SJCRH30 (cell line): ENCODE data around the gene RAI14. TPM values are rescaled to one million over a fixed set of nuclear protein-coding genes. Genes with fewer than 3 reads are reported as not detected.
A peak's percentile ranks its signal among the peaks of the same experiment; 100 is the strongest.
"Not testable (repeated sequence)": the region's sequence is repeated elsewhere in the genome, so short reads cannot be mapped to it uniquely, and the experiment has no call there.

Experiments used
- DNase-seq, 2 experiments: peaks; one replicate each; pipeline ENCODE4 v3.0.0-alpha.2; 2015 to 2020
- H3K27ac ChIP-seq: fragments of 250-450 bp; sonication (Bioruptor Pico); 2 replicates; pipeline ENCODE4 v1.5.1; 2020; ENCODE audit warnings: mild to moderate bottlenecking, moderate library complexity
- H3K27me3 ChIP-seq: fragments of 250-450 bp; sonication (Bioruptor Pico); 2 replicates; pipeline ENCODE4 v1.5.1; 2020; ENCODE audit warnings: mild to moderate bottlenecking, moderate library complexity
- H3K36me3 ChIP-seq: fragments of 250-450 bp; sonication (Bioruptor Pico); 2 replicates; pipeline ENCODE4 v1.5.1; 2020; ENCODE audit warnings: mild to moderate bottlenecking, moderate library complexity
- H3K4me1 ChIP-seq: fragments of 250-450 bp; sonication (Bioruptor Pico); 2 replicates; pipeline ENCODE4 v1.5.1; 2020; ENCODE audit warnings: mild to moderate bottlenecking, moderate library complexity
- H3K4me3 ChIP-seq: fragments of 250-450 bp; sonication (Bioruptor Pico); 2 replicates; pipeline ENCODE4 v1.5.1; 2020; ENCODE audit warnings: mild to moderate bottlenecking, moderate library complexity
- H3K9me3 ChIP-seq: fragments of 250-450 bp; sonication (Bioruptor Pico); replicated peaks from 2 replicates; pipeline ENCODE4 v1.5.1; 2020; ENCODE audit warnings: mild to moderate bottlenecking, moderate library complexity
- total RNA-seq: library from RNA; depleted of rRNA; stranded (reverse); fragments of >200 nt; shearing (Covaris generic); gene quantifications from 2 replicates; pipeline ENCODE4 v1.2.3, GENCODE V29; 2014

Gene RAI14
- total RNA-seq, 1 experiment from 2014 or later: 74.4 TPM

DNA sequence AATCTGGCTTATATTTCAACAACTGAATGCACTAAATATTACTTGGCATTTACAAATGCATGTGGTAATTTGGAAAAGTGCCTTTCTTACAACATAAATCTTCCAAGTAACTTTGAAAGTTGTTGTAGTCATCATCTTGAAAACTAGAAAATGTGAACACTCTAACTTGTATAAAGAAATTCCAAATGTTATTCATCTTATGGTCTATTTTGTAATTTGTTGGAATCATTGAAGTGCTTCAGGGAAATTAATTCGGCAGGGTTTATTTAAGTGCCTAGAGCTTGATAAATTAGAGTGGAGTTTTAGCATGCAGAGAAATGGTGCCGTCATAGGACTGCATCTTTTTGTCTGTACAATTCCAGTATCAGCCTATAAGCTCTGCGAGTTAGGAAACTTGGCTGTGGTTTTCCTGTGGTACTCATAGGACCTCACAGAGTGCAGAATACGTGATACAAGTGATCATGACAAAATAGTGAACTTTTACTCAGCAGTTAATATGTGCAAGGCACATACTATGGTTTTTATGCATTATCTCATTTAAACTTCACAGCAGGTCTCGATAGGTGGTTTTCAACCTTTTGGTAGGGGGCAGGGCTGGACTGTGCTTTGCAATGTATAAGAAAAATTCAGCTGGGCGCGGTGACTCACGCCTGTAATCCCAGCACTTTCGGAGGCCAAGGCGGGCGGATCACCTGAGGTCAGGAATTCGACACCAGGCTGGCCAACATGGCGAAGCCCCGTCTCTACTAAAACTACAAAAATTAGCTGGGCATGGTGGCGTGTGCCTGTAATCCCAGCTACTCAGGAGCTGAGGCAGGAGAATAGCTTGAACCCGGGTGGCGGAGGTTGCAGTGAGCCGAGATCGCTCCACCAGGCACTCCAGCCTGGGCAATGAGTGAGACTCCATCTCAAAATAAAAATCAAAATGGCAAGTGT is 79.6 kb downstream of the RAI14 start:
- Histone ChIP-seq H3K4me1 (0 out of 2 replicates have a peak, but pooled peaks cover 6% of the 10 kb centered on the region), H3K27me3 (no peaks in the 10 kb centered on the region), H3K9me3 (0 out of 2 replicates have a peak, but pooled peaks cover 4% of the 10 kb centered on the region), H3K4me3 (no peak overlapping the region), H3K27ac (no peak overlapping the region), H3K36me3 (peaks cover 16% of the 10 kb centered on the region; the same call in 1 of the 2 replicates)
- no peak for DNase-seq

DNA sequence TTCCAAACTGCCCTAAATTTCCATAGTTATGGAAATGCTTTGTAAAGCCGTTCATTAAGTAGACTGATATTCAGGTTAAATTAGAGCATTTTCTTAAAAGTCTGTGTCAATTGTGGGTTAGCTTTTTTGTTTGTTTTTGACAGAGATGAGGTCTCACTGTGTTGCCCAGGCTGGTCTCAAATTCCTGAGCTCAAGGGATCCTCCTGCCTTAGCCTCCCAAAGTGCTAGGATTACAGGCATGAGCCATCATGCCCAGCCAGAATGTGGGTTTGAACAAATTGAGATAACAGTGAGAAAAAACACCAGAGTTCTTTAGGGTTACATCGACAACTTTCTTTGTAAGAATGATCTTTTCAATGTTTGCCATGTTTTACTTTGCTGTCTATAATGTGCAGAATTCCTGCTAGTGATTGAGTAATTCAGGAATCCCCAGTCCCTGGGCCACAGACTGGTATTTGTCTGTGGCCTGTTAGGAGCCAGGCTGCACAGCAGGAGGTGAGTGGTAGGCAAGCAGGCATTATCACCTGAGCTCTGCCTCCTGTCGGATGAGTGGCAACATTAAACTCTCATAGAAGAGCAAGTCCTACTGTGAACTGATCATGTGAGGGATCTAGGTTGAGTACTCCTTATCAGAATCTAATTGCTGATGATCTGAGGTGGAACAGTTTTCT is 80.5 kb downstream of the RAI14 start:
- H3K9me3 ChIP-seq: 0 out of 2 replicates have a peak, but pooled peaks cover 4% of the 10 kb centered on the region
- H3K36me3 ChIP-seq: peaks cover 16% of the 10 kb centered on the region; the same call in 1 of the 2 replicates
- H3K27ac ChIP-seq: no peak overlapping the region
- H3K4me1 ChIP-seq: 0 out of 2 replicates have a peak, but pooled peaks cover 6% of the 10 kb centered on the region
- H3K4me3 ChIP-seq: no peak overlapping the region
- DNase-seq: no peak
- no peaks in the 10 kb centered on the region for H3K27me3 ChIP-seq

DNA sequence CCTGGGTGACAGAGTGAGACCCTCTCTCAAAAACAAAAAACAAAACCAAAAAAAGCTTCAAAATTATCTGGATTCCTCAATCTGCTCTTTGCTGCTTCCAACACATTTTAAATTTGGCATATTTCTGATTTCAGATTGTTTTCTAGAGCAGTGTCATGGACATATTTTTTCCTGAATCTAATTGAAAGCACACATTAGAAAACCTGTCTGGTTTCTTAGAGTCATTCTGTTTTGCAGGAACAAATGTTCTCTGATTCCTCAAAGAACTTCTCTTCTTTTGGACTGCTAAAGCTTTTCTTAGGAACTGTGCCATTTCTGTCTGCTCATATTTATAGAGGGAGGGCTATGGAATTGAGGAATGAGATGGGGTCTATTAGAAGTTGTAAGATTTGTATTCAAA is 81.6 kb downstream of the RAI14 start:
- Histone ChIP-seq H3K36me3 (peaks cover 16% of the 10 kb centered on the region; the same call in 1 of the 2 replicates), H3K27ac (no peak overlapping the region), H3K9me3 (0 out of 2 replicates have a peak, but pooled peaks cover 4% of the 10 kb centered on the region), H3K4me3 (no peak overlapping the region), H3K27me3 (no peaks in the 10 kb centered on the region), H3K4me1 (0 out of 2 replicates have a peak, but pooled peaks cover 6% of the 10 kb centered on the region)
- DNase-seq: no peak

DNA sequence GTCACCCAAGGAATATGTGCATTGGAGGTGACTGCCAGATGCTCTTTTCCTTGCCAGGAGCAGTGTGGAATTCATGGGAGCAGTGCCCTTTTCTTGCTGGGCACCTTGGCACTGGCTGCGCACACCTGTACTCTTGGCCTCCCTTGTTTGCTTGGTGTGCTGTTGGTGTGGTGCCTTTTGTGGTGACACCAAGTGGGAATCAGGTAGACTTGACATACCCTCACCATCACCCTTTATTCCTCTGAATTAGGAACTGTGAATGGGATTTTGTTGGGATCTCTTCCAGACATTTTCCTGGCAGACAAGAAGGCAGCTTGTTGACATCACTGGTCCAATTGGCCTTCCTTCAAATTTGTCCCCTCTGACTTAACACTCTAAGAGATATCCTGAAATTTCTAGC is 82.3 kb downstream of the RAI14 start:
- Histone ChIP-seq H3K27ac (no peak overlapping the region), H3K4me3 (no peak overlapping the region), H3K4me1 (0 out of 2 replicates have a peak, but pooled peaks cover 6% of the 10 kb centered on the region), H3K36me3 (peaks cover 10% of the 10 kb centered on the region; the same call in 1 of the 2 replicates), H3K9me3 (0 out of 2 replicates have a peak, but pooled peaks cover 4% of the 10 kb centered on the region), H3K27me3 (no peaks in the 10 kb centered on the region)
- no peak for DNase-seq

DNA sequence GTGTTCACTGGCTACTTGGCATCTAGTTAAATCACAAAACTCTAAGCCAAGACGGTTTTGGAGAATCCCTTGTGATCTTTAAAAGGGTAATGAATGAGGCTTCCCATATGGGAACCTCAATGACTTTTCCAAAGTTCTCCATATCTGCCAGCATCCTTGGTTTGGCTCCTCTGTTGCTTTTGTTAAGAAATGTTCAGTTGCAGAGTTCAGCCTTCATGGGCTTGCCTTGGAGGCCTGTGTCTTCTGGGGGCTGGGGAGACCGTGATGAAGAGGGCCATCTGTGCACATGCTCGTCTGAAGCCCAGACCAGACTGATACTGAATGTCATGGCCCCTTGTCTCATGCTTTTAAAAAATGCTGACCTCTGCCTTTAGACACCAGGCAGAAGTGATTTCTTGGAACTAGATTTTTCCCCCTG is 84.3 kb downstream of the RAI14 start:
- no peak overlapping the region for H3K4me3 ChIP-seq
- no peak for DNase-seq
- H3K27ac ChIP-seq: no peak overlapping the region
- H3K4me1 ChIP-seq: 0 out of 2 replicates have a peak, but pooled peaks cover 5% of the 10 kb centered on the region
- H3K27me3 ChIP-seq: no peaks in the 10 kb centered on the region
- 0 out of 2 replicates have a peak, but pooled peaks cover 4% of the 10 kb centered on the region for H3K9me3 ChIP-seq
- peaks cover 4% of the 10 kb centered on the region; the same call in 1 of the 2 replicates for H3K36me3 ChIP-seq

DNA sequence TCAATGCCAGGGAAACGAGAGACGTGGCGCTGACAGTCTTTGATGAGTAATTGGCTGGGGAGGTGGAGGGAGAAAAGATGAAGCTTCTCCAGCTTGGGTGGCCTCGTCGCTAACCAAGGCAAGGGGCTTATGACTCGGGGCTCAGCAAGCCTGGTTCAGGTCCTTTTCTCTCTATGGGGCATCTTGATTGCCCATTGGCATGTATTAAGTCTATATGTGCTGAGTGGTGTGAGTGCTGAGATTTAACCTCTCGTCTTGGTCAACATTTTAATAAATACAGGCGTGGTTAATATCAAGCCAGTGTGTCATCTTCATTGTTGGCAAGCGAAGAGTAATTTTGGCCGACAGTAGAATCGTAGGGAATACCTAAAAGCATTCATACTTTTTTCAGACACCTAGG is 85.9 kb downstream of the RAI14 start:
- no peak overlapping the region for H3K4me3 ChIP-seq

DNA sequence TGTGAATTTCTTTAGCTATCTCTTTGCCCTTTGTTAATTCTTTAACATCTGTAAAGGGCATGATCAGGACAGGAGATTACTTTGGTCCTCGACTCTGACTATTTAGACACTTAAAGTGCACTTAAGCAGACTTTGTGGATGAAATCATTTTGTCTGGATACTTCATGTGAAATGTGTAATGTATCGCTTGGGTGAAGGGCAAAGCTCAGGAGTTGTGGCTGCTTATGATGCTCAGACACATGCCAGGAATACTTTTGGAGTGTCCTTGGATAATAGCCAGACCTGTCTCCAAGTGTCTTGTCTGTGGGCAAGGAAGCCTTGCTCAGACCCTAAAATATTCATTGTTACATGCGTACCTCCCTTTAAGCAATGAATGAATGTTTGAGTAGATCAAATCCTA is 87.8 kb downstream of the RAI14 start:
- Histone ChIP-seq H3K4me3 (no peak overlapping the region), H3K9me3 (no peaks in the 10 kb centered on the region), H3K27me3 (no peaks in the 10 kb centered on the region), H3K27ac (peak overlapping the region; percentile 14; the same call in 1 of the 2 replicates), H3K36me3 (no peaks in the 10 kb centered on the region), H3K4me1 (no peaks in the 10 kb centered on the region)
- DNase-seq: peak; percentile 18 to 26

More for the DNA sequence above, 85.9 kb downstream of the RAI14 start:
- H3K9me3 ChIP-seq: no peaks in the 10 kb centered on the region
- no peaks in the 10 kb centered on the region for H3K36me3 ChIP-seq
- H3K27me3 ChIP-seq: no peaks in the 10 kb centered on the region
- H3K4me1 ChIP-seq: no peaks in the 10 kb centered on the region
- H3K27ac ChIP-seq: no peak overlapping the region
- no peak for DNase-seq

DNA sequence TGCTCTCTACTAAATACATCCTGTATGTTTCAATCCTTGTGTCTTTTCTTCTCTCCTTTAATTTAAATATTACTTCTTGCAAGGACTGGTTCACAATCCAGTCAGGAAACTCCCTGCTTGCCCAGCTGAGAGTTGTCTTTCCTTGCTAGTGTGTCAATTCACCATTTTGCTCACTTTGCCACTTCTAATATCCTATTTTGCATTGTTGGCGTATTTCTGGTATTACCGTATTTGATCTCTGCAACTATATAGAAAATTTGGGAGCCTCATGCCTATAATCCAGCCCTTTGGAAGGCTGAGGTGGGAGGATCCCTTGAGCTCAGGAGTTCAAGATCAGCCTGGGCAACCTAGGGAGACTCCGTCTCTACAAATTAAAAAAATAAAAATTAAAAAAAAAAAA is 92.3 kb downstream of the RAI14 start:
- Histone ChIP-seq H3K4me1 (no peaks in the 10 kb centered on the region), H3K27ac (no peak overlapping the region), H3K4me3 (no peak overlapping the region), H3K27me3 (no peaks in the 10 kb centered on the region), H3K36me3 (no peaks in the 10 kb centered on the region), H3K9me3 (no peaks in the 10 kb centered on the region)
- no peak for DNase-seq

DNA sequence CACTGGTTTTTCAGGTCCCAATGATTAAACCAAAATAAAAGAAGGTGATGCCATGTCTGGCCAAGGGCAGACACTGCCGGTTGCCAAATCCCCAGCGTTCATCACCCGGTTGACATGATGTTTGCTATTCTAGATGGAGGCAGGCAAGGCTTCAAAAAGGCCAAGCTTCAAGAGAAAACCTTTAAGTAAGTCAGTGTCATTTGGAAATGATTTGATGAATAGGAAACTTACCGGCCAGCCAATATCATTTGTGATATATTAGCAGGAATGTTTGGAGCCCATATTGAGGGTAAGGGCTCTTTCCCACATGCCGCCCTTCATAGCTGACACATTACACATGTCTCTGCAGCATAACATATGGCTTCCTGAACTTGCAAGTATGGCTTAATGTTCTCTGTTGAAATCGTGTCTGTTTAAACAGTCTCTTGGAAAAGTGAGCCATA is 93.3 kb downstream of the RAI14 start:
- DNase-seq: no peak

DNA sequence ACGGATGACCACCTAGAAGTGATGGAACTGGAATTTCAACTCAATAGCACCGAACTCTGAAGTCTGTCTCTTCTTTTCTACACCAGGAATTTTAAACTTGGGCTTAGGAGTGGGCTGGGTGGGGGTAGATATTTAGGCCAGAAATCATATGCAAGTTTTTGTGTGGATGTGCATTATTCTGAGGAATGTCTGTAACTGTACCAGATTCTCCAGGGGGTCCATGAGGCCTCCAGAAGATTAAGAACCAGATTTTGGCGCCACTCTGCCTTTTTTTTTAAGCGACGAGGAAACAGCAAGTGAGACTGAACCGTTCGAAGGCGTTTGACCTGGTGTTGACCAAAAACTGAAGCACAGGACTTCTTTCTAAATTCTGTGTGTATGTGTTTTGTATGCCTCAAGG is 94.1 kb downstream of the RAI14 start:
- DNase-seq: no peak
- no peak overlapping the region for H3K27ac ChIP-seq
- H3K4me3 ChIP-seq: no peak overlapping the region

More for the DNA sequence above, 93.3 kb downstream of the RAI14 start:
- no peak overlapping the region for H3K27ac ChIP-seq
- no peaks in the 10 kb centered on the region for H3K36me3 ChIP-seq
- no peak overlapping the region for H3K4me3 ChIP-seq
- H3K27me3 ChIP-seq: no peaks in the 10 kb centered on the region
- no peaks in the 10 kb centered on the region for H3K4me1 ChIP-seq
- H3K9me3 ChIP-seq: no peaks in the 10 kb centered on the region

DNA sequence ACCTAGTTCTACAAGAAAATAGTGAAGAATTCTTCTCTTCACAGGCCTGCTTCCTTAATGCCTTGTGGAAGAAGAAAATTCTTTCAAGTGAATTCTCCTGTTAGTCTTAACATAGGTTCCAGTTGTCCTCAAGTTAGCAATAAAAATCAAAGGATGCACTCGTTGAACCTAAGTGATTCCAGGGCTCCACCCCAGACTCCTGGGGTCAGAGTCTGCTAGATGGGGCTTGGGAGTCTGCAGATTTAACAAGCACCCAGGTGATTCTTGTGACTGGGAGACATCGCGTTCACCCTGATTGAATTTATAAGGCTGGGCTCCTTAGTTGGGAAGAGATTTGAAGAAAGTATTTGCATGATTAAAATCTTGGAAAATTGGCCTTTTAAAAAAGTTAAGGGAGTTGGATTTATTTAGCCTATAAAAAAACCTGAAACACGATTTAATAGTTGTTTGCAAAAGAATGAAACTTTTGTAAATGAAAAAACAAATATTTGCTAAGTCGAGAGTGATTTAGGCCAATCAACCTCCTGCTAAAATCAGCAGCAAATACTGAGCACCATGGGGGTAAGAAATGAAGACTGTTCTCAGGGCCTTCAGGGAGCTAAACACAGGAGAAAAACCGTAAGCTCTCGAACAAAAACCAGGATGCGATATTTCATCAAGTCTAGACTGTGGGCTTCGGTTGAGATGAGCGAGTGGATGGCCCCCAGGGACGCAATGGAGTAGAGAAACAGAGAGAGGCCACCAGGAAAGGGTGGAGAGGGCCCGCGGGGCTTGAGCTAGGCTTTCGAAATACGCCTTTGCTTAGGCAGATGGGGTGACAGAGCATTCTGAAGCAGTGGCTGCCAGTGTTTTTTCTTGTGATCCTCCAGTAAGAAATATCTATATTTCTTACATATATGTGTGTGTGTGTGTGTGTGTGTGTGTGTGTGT is 95.9 kb downstream of the RAI14 start:
- H3K27ac ChIP-seq: no peak overlapping the region
- H3K36me3 ChIP-seq: no peaks in the 10 kb centered on the region
- 0 out of 2 replicates have a peak, but pooled peaks cover 4% of the 10 kb centered on the region for H3K4me1 ChIP-seq
- H3K27me3 ChIP-seq: no peaks in the 10 kb centered on the region
- no peaks in the 10 kb centered on the region for H3K9me3 ChIP-seq
- no peak overlapping the region for H3K4me3 ChIP-seq
- no peak for DNase-seq

More for the DNA sequence above, 94.1 kb downstream of the RAI14 start:
- no peaks in the 10 kb centered on the region for H3K27me3 ChIP-seq
- no peaks in the 10 kb centered on the region for H3K4me1 ChIP-seq
- no peaks in the 10 kb centered on the region for H3K36me3 ChIP-seq
- H3K9me3 ChIP-seq: no peaks in the 10 kb centered on the region

DNA sequence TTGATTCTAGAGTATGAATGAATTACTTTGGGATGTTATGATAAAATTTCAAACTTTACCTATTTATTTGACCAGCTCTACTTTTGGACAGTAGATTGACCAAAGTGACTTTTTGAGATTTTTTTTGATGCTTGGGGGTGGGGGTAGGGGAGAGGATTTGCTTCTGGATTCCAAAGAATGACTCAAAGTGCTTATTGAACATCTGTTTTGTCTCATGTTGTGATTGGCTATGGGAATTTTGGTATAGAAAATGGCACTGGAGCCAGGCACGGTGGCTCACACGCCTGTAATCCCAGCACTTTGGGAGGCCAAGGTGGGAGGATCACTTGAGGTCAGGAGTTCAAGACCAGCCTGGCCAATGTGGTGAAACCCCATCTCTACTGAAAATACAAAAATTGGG is 97.1 kb downstream of the RAI14 start:
- H3K27me3 ChIP-seq, H3K36me3 ChIP-seq, H3K27ac ChIP-seq, H3K4me1 ChIP-seq, DNase-seq, H3K4me3 ChIP-seq, H3K9me3 ChIP-seq: not testable (repeated sequence)

DNA sequence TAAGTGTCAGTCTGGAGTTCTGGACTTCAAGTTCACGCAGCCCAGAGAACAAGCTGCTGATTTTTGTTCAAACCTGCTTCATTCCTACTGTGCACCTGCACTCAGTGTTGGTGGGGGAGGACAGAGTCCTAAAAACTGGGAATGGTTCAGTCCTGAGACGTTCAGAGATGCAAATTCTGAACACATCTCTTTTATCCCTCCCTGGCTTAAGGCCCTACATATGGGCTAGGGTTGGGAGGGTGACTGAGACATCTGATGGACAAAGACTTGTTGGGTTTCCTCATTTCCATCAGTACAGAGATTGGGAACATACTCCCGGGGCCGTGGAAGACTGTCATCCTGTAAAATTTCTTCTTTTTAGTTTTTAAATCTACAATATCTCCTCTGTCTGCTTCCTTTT is 99.8 kb downstream of the RAI14 start:
- Histone ChIP-seq H3K36me3 (peaks cover 23% of the 10 kb centered on the region), H3K27ac (no peak overlapping the region), H3K27me3 (no peaks in the 10 kb centered on the region), H3K4me3 (no peak overlapping the region), H3K9me3 (no peaks in the 10 kb centered on the region), H3K4me1 (0 out of 2 replicates have a peak, but pooled peaks cover 4% of the 10 kb centered on the region)
- no peak for DNase-seq
